22Rv1 (cell line): ENCODE results near the gene HAVCR1.

ENCODE experiments used
- ZFX ChIP-seq: fragments of 450-650 bp; IDR thresholded peaks from 2 replicates; pipeline ENCODE4 v1.6.1; 2017; ENCODE audit warnings: antibody characterized with exemption, borderline replicate concordance
- TF ChIP-seq, protein P1 (sequence below): fragments of 450-650 bp; IDR thresholded peaks from 2 replicates; pipeline ENCODE4 v1.5.1; 2017; ENCODE audit warnings: mild to moderate bottlenecking

DNA sequence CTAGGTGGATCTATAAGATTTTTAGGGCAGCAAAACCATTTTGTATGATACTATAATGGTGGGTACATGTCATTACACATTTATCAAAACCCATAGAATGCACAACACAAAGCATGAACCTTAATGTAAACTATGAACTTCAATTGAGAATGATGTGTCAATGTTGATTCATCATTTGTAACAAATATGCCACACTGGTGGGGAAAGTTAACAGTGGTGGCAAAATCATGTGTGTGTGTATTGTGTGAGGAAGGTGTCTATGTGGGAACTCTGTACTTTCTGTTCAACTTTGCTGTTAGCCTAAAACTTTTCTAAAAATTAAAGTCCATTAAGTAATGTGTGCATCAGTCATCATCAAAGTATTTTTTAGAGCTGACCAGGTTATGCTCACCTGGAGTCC, 38.9 kb downstream of the HAVCR1 start:
- TF ChIP-seq, protein P1, sequence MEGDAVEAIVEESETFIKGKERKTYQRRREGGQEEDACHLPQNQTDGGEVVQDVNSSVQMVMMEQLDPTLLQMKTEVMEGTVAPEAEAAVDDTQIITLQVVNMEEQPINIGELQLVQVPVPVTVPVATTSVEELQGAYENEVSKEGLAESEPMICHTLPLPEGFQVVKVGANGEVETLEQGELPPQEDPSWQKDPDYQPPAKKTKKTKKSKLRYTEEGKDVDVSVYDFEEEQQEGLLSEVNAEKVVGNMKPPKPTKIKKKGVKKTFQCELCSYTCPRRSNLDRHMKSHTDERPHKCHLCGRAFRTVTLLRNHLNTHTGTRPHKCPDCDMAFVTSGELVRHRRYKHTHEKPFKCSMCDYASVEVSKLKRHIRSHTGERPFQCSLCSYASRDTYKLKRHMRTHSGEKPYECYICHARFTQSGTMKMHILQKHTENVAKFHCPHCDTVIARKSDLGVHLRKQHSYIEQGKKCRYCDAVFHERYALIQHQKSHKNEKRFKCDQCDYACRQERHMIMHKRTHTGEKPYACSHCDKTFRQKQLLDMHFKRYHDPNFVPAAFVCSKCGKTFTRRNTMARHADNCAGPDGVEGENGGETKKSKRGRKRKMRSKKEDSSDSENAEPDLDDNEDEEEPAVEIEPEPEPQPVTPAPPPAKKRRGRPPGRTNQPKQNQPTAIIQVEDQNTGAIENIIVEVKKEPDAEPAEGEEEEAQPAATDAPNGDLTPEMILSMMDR: no peak
- no peak for TF ChIP-seq ZFX
